SK-N-SH treated with all-trans-retinoic acid at 6 μM for 48 hours (cell line): ENCODE results near the gene CD99.

Experiments
- ISL1 ChIP-seq: fragments of 250-450 bp; sonication (Bioruptor Pico); IDR thresholded peaks from 2 replicates; pipeline ENCODE4 v2.1.2; 2022; ENCODE audit warnings: mild to moderate bottlenecking, moderate library complexity
- ZC3H10 ChIP-seq: fragments of 250-450 bp; sonication (Bioruptor Pico); IDR thresholded peaks from 2 replicates; pipeline ENCODE4 v1.5.1; 2021; ENCODE audit warnings: mild to moderate bottlenecking, moderate library complexity
- ZFP30 ChIP-seq: fragments of 450-650 bp; formaldehyde crosslinking; IDR thresholded peaks from 2 replicates; pipeline ENCODE4 v1.5.0; 2022; ENCODE audit warnings: mild to moderate bottlenecking, moderate library complexity
- ZNF565 ChIP-seq: fragments of 450-650 bp; formaldehyde crosslinking; conservative IDR thresholded peaks from 2 replicates; pipeline ENCODE4 v1.5.0; 2020; ENCODE audit warnings: low read depth, mild to moderate bottlenecking, moderate library complexity

GRCh38 chrX:2712428-2712827, 21.3 kb downstream of the CD99 start:
- TF ChIP-seq ISL1 (CRISPR knock-in tag): no peak
- no peak for TF ChIP-seq ZFP30 (CRISPR knock-in tag)
- TF ChIP-seq ZNF565 (CRISPR knock-in tag): no peak
- no peak for TF ChIP-seq ZC3H10
